Effector memory CD8-positive, alpha-beta T cell (primary cell): ENCODE results near the gene AP2A2.
A peak's percentile ranks its signal among the peaks of the same experiment; 100 is the strongest.

Source experiments
- ATAC-seq: fragments of 150-1000 bp; cut with Tn5 transposase; replicated peaks from 2 replicates; pipeline ENCODE4 v1.10.0; 2021; ENCODE audit warnings: mild to moderate bottlenecking, moderate library complexity
- DNase-seq, 3 experiments: peaks; one replicate each; pipeline ENCODE4 v3.0.0; 2021
- H3K27ac Mint-ChIP-seq, 2 donors: one replicate each; pipeline ENCODE4 v1.8.0; 2022; ENCODE audit warnings: mild to moderate bottlenecking in 2 of 2, mixed read lengths in 2 of 2, moderate library complexity in 2 of 2
- H3K27me3 Mint-ChIP-seq, 2 donors: one replicate each; pipeline ENCODE4 v1.8.0; 2022; ENCODE audit warnings: mixed read lengths in 2 of 2
- H3K36me3 Mint-ChIP-seq: one replicate; pipeline ENCODE4 v1.8.0; 2022; ENCODE audit warnings: mild to moderate bottlenecking, moderate library complexity, mixed read lengths; ENCODE audit not compliant: insufficient read depth
- H3K4me1 Mint-ChIP-seq, 2 donors: one replicate each; pipeline ENCODE4 v1.8.0; 2022; ENCODE audit warnings: low read depth in 2 of 2, mixed read lengths in 2 of 2
- H3K4me3 Mint-ChIP-seq, 2 donors: one replicate each; pipeline ENCODE4 v1.8.0; 2022; ENCODE audit warnings: mild to moderate bottlenecking in 2 of 2, mixed read lengths in 2 of 2, moderate library complexity in 2 of 2
- H3K9me3 Mint-ChIP-seq, 2 donors: one replicate each; pipeline ENCODE4 v1.8.0; 2022; ENCODE audit warnings: mixed read lengths in 2 of 2

AP2A2 gene

DNA sequence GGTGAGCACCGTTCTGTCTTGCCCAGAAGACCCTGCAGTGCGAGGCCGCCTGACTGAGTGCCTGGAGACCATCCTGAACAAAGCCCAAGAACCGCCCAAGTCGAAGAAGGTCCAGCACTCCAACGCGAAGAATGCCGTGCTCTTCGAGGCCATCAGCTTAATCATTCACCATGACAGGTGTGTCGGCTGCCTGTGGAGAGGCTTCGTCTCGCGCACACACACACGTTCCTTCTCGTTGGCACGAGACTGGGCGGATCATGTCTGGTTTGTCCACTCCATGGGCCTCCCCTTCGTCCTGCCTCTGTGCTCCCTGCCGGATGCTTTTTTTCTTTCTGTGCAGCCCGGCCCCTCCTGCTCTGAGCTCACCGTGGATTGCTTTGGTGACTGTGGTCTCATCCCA is 59.7 kb downstream of the AP2A2 start:
- DNase-seq: no peak
- no peaks in the 10 kb centered on the region for H3K9me3 Mint-ChIP-seq
- peaks cover 59% of the 10 kb centered on the region for H3K36me3 Mint-ChIP-seq
- H3K27me3 Mint-ChIP-seq: no peaks in the 10 kb centered on the region
- no peak overlapping the region for H3K27ac Mint-ChIP-seq
- H3K4me1 Mint-ChIP-seq: peaks cover 0 to 2% of the 10 kb centered on the region in 2 donors
- ATAC-seq: no peak
- H3K4me3 Mint-ChIP-seq: no peak overlapping the region

DNA sequence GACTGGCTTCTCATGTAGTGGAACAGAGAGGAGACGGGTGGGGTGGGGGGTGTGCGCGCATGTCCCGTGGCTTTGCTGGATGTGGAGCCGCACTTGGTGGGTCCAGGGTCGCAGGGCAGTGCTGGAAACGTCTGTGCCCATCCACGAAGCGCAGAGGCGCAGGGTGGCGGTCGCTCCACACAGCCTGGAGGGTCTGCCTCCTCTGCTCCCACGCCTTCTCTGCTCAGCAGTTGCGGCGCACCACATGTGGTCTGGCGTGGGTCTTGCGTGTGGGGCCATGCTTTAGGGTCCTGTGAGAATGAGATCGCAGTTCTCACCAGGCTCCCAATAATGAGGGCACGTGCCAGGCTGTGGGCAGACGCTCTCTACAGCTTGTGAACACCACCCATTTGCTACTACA is 60.2 kb downstream of the AP2A2 start:
- H3K4me1 Mint-ChIP-seq: no peaks in the 10 kb centered on the region
- no peak overlapping the region for H3K27ac Mint-ChIP-seq
- no peaks in the 10 kb centered on the region for H3K27me3 Mint-ChIP-seq
- no peak for DNase-seq
- no peak overlapping the region for H3K4me3 Mint-ChIP-seq
- H3K9me3 Mint-ChIP-seq: no peaks in the 10 kb centered on the region
- peaks cover 59% of the 10 kb centered on the region for H3K36me3 Mint-ChIP-seq
- ATAC-seq: no peak

DNA sequence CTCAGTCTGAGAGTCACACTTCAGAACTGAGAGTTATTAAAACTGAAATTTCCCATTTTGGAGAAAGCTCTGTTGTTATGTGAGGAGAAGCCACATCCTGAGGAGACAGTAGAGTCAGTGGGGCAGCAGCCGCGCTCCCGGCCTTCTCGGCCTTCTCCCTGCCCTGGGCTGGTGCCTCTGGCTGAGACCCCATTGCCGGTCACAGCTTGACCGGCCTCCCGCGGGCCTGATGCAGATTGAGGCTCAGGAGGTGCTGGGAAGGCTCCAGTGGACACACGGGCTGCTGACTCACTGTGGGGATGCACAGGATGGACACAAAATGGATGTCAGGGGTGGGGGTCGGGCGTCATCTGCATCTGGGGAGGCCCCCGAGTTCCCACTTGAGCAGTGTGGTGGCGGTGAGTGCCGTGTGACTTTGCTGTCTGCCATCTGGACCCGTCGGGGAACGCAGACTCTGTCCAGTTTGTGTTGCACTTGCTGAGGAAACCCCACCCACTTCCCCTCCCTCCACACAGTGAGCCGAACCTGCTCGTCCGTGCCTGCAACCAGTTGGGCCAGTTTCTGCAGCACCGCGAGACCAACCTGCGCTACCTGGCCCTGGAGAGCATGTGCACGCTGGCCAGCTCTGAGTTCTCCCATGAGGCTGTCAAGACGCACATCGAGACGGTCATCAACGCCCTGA is 60.7 kb downstream of the AP2A2 start:
- no peak overlapping the region for H3K27ac Mint-ChIP-seq
- no peaks in the 10 kb centered on the region for H3K9me3 Mint-ChIP-seq
- ATAC-seq (no peak), DNase-seq (no peak)
- H3K4me1 Mint-ChIP-seq: peaks cover 4 to 5% of the 10 kb centered on the region in 2 donors
- H3K36me3 Mint-ChIP-seq: peaks cover 57% of the 10 kb centered on the region
- H3K4me3 Mint-ChIP-seq: no peak overlapping the region
- no peaks in the 10 kb centered on the region for H3K27me3 Mint-ChIP-seq

DNA sequence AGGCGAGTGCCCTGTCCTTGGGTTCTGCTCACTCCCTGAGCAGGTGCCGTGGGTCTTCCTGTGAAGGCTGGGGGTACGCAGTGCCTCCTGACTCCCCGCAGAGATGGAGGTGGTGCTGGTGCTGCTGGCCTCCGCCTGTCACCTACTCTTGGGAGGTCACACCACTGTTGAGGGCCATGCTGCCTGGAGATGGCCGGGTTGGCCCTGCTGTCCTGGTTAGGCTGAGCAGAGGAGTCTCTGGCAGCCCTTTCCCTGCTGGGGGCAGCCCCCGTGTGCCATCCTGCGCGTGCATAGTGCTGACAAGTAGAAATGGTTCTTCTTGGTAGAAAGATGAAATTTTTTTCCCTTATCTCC is 61.3 kb downstream of the AP2A2 start:
- no peak overlapping the region for H3K27ac Mint-ChIP-seq
- peaks cover 55% of the 10 kb centered on the region for H3K36me3 Mint-ChIP-seq
- peaks cover 4 to 5% of the 10 kb centered on the region in 2 donors for H3K4me1 Mint-ChIP-seq
- ATAC-seq (no peak), DNase-seq (no peak)
- H3K9me3 Mint-ChIP-seq: no peaks in the 10 kb centered on the region
- no peaks in the 10 kb centered on the region for H3K27me3 Mint-ChIP-seq
- no peak overlapping the region for H3K4me3 Mint-ChIP-seq

DNA sequence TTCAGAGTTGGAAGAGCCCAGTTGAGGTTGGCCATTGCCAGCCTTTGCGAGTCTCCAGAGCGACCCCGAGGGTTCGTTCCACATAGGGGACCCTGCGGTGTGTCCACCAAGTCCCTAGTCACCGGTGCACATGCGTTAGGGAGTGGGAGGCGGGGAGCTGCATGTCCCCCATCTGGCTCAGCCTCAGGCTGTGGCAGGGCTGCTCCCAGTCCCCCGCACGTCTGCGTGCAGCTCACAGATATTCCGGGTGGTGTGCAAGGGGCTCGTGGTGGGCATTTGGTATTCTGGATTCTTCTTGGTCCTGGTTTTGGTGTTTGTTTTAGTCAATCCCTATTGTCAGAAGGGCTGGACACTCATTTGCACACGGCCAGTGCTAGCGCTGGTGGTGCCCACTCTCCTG is 62.0 kb downstream of the AP2A2 start:
- no peak for ATAC-seq
- DNase-seq: no peak
- Mint-ChIP-seq H3K9me3 (no peaks in the 10 kb centered on the region), H3K27me3 (no peaks in the 10 kb centered on the region), H3K4me1 (peaks cover 4 to 5% of the 10 kb centered on the region in 2 donors), H3K27ac (no peak overlapping the region), H3K36me3 (peaks cover 53% of the 10 kb centered on the region), H3K4me3 (no peak overlapping the region)

DNA sequence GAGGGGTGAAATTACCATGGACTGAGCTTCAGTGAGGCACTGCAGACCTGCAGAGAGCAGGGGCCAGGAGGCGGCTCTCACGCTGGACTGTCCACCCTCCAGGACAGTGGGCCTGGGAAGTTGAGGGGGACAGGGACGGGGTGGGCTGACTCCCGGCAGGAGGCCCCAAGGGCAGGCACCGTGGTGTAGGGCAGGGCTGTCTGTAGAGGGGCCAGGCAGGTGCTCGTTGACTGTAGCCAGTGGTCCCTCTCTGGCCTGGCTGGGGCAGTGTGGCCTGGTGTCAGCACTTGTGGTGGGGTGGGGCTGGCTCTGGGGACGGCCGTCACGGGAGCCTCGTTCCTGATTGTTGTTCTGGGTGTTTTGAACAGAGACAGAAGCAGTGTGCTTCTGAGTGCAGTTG is 64.4 kb downstream of the AP2A2 start:
- Mint-ChIP-seq H3K4me3 (no peak overlapping the region), H3K9me3 (no peaks in the 10 kb centered on the region), H3K4me1 (peaks cover 6 to 9% of the 10 kb centered on the region in 2 donors), H3K27ac (peak overlapping the region in 1 of 2 donors; percentile 81), H3K27me3 (no peaks in the 10 kb centered on the region), H3K36me3 (peaks cover 44% of the 10 kb centered on the region)
- ATAC-seq (no peak), DNase-seq (no peak)

DNA sequence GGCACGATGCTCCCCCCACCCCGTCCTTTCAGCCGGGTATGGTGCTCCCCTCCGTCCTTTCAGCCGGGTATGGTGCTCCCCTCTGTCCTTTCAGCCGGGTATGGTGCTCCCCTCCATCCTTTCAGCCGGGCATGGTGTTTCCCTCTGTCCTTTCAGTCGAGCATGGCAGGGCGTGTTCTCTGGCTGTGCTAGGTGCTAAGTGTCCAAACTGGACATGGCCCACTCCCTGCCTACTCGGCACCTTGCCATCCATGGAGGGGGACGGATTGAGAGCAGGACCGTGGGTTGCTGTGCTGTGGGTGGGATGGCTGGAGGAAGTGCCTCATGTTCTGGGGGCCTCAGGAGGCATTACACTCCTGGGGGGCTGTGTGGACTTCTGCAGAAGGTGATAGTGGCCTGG is 65.4 kb downstream of the AP2A2 start:
- H3K9me3 Mint-ChIP-seq: no peaks in the 10 kb centered on the region
- H3K4me1 Mint-ChIP-seq: peaks cover 13 to 15% of the 10 kb centered on the region in 2 donors
- no peak for ATAC-seq
- H3K36me3 Mint-ChIP-seq: peaks cover 47% of the 10 kb centered on the region
- no peak for DNase-seq
- peak overlapping the region in 1 of 2 donors; percentile 11 for H3K27ac Mint-ChIP-seq
- no peak overlapping the region for H3K4me3 Mint-ChIP-seq
- H3K27me3 Mint-ChIP-seq: no peaks in the 10 kb centered on the region

DNA sequence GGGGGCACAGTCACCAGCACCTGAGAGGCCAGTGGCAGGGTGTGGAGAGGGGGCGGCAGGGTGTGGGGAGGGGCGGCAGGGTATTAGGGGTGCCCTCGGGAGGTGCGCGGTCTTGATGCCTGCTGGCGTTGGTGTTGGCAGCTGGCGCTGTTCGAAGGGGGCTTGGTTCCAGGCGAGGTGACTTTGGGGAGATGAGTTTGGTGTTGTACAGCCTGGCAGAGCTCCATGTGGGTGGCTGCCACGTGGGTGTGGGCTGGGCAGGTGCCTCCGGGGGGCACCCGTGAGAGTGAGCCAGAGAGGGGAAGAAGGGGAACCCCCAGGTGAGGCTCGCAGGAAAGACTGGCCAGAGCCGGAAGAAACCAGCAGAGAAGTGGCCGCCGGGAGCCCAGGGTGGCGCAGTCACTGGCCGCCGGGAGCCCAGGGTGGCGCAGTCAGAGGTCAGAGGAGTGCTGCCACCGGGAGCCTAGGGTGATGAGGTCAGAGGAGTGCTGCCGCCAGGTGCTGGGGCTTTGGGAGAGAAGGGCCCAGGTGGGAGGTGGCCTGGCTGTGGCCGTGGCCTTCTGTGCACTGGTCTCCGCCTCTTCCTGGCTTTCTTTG is 66.1 kb downstream of the AP2A2 start:
- Mint-ChIP-seq H3K36me3 (peaks cover 46% of the 10 kb centered on the region), H3K4me3 (no peak overlapping the region), H3K9me3 (no peaks in the 10 kb centered on the region), H3K4me1 (peaks cover 19 to 21% of the 10 kb centered on the region in 2 donors), H3K27ac (no peak overlapping the region), H3K27me3 (no peaks in the 10 kb centered on the region)
- no peak for DNase-seq
- ATAC-seq: no peak

DNA sequence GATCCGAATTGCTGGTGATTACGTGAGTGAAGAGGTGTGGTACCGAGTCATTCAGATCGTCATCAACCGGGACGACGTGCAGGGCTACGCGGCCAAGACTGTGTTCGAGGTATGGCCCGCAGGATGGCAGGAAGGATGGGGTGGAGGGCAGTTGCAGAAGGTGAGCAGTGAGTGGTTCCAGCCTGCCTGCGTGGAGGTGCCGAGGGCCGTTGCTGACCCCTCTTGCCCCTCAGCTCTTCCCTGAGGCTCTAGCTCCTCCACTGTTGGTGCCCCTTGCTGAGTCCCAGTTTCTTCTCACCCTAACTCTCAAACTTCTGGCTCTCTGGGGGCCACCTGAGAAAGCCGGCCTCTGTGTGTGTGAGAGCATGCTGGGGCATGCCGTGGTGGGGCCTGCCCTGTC is 66.9 kb downstream of the AP2A2 start:
- ATAC-seq: no peak
- no peak for DNase-seq
- H3K4me1 Mint-ChIP-seq: peaks cover 19 to 24% of the 10 kb centered on the region in 2 donors
- H3K27me3 Mint-ChIP-seq: no peaks in the 10 kb centered on the region
- no peak overlapping the region for H3K4me3 Mint-ChIP-seq
- H3K9me3 Mint-ChIP-seq: no peaks in the 10 kb centered on the region
- H3K27ac Mint-ChIP-seq: no peak overlapping the region
- peaks cover 39% of the 10 kb centered on the region for H3K36me3 Mint-ChIP-seq

DNA sequence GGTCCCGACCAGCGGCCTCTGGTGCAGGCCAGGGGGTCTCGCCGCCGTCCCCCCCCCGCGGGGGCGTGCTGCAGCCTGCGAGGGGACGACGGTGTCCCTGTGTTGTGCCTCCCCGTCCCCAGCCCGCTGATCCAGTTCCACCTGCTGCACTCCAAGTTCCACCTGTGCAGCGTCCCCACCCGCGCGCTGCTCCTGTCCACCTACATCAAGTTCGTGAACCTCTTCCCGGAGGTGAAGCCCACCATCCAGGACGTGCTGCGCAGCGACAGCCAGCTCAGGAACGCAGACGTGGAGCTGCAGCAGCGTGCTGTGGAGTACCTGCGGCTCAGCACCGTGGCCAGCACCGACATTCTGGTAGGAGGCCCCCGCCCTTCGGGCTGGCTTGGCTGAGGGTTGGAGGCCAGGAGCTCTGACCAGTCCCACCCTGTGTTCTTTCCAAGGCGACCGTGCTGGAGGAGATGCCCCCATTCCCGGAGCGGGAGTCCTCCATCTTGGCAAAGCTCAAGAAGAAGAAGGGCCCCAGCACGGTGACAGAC is 68.0 kb downstream of the AP2A2 start:
- Mint-ChIP-seq H3K27me3 (no peaks in the 10 kb centered on the region), H3K27ac (no peak overlapping the region), H3K36me3 (peaks cover 27% of the 10 kb centered on the region), H3K9me3 (no peaks in the 10 kb centered on the region), H3K4me1 (peaks cover 19 to 24% of the 10 kb centered on the region in 2 donors), H3K4me3 (no peak overlapping the region)
- ATAC-seq (no peak), DNase-seq (no peak)

DNA sequence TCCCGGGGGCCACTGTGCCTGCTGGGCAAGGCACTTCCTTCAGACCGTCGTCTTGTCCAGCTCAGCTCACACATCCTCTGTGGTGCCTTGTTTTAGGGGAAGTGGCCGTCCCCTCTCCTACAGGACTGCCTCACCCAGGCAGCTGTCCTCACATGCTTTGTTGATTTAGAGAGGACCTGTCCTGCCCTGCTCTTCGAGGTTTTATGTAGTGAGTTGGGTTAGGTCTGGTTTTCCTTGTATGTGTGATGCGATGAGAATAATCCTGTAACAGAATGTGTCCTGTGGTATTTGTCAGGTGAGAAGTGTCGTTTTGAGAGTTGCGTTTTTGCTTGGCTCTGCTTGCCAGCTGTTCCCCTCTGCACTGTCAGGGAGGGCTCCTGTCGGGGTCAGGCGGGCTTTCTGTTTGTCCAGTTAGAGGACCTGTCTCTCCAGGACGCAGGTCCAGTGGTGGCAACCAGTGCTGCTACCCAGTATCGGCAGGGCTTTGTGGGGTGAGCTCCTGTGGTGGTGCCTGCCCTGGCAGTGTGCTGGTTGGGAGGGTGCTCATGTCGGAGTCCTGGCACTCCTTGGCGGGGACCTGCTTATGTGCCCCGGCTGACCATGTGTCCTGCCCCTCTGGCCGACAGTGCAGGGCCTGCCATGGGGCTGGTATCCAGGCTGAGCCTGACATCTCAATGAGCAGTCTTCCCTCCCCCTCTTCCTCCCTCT is 69.5 kb downstream of the AP2A2 start:
- Mint-ChIP-seq H3K9me3 (no peaks in the 10 kb centered on the region), H3K4me1 (peaks cover 19 to 24% of the 10 kb centered on the region in 2 donors), H3K27ac (peak overlapping the region; percentile 85 to 89), H3K4me3 (no peak overlapping the region), H3K27me3 (no peaks in the 10 kb centered on the region), H3K36me3 (peaks cover 15% of the 10 kb centered on the region)
- DNase-seq (no peak), ATAC-seq (no peak)

DNA sequence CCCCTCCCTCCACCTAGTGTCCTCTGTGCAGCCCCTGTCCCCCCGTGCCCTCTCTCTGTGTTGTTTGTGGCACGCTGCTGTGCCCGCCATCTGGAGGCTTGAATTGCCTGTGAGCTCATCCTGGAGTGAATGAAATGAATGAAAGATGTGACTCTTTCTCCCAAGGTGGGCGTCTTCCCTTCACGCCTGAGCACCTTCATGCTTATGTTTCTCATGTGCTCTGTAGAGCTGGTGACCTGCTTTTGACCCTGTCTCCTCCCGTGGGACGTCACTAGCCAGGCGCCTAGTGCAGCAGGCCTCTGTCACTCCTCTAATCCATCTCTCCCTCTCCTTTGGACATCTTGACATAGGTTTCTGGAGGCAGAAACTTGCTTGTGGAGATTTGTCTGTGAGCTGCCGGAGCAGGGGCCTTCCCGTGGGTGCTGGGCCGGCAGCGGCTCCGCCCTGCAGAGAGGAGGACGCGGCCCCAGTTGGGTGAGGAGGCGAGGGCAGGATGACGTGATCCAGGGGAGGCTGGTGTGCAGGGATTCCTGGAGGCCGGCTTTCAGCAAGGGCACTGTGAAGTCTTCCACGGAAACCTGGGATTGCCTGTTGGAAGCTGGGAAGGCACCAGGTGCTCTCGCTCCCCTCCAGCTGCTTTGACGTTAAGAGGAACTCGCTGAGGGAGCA is 70.2 kb downstream of the AP2A2 start:
- H3K36me3 Mint-ChIP-seq: peaks cover 15% of the 10 kb centered on the region
- ATAC-seq (no peak), DNase-seq (no peak)
- peaks cover 19 to 25% of the 10 kb centered on the region in 2 donors for H3K4me1 Mint-ChIP-seq
- no peak overlapping the region for H3K4me3 Mint-ChIP-seq
- H3K9me3 Mint-ChIP-seq: no peaks in the 10 kb centered on the region
- H3K27ac Mint-ChIP-seq: peak overlapping the region; percentile 85 to 89
- no peaks in the 10 kb centered on the region for H3K27me3 Mint-ChIP-seq

DNA sequence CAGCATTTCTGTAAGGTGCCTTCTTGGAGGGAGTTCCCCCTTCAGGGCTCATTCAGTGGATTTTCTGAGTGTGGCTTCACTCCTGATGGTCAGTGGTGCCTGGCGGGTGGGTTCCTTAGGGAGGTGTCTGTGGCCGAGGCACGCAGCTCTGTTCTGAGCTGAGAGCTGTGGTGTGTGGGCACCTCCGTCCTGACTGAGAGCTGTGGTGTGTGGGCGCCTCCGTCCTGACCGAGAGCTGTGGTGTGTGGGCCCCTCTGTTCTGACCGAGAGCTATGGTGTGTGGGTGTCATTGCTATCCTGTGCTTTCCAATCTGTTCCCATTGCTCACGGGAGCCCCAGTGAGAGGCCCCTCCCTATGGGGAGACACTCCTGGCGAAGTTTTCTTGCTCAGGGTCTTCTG is 71.0 kb downstream of the AP2A2 start:
- H3K27me3 Mint-ChIP-seq: no peaks in the 10 kb centered on the region
- peak overlapping the region; percentile 85 to 89 for H3K27ac Mint-ChIP-seq
- H3K36me3 Mint-ChIP-seq: peaks cover 18% of the 10 kb centered on the region
- ATAC-seq (no peak), DNase-seq (no peak)
- H3K9me3 Mint-ChIP-seq: no peaks in the 10 kb centered on the region
- H3K4me1 Mint-ChIP-seq: peaks cover 15 to 25% of the 10 kb centered on the region in 2 donors
- H3K4me3 Mint-ChIP-seq: no peak overlapping the region
